AG09309 (cell line): ENCODE measurements around the gene DLG3.
A peak's percentile ranks its signal among the peaks of the same experiment; 100 is the strongest.

Experiments used
- DNase-seq: peaks from one replicate; pipeline ENCODE4 v3.0.0-alpha.2; 2010; ENCODE audit warnings: low read depth
- H3K4me3 ChIP-seq: 2 replicates; pipeline ENCODE4 v1.5.1; 2011; ENCODE audit warnings: mild to moderate bottlenecking, low read depth, low read length, moderate library complexity; ENCODE audit not compliant: control insufficient read depth
- TF ChIP-seq, protein P1 (sequence below): IDR thresholded peaks from 2 replicates; pipeline ENCODE4 v1.5.1; 2011; ENCODE audit warnings: mild to moderate bottlenecking, low read depth, low read length, inconsistent platforms; ENCODE audit not compliant: insufficient read depth, control insufficient read depth; ENCODE audit errors: missing control alignments

The DLG3 gene

DNA sequence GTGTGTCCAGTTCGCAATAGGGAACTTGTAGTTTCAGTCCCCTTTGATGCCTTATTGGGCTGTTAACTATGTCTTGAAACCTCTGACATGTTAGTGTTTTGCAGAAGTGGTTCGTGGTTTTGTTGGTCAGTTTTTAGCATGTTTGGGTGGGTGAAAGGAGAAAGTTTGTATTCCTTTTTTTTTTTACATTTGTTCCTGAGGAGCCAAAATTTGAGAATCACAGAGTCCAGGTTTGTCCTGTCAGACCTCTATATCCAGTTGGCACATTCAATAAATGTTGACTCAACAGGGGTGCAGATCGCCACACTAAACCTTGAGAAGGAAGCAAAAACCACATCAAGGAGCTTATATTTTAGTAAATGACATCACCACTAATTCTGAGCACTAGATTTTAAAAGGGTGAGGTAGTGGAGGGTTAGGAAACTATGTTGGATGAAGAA lies 26.2 kb downstream of the DLG3 start:
- TF ChIP-seq, protein P1, sequence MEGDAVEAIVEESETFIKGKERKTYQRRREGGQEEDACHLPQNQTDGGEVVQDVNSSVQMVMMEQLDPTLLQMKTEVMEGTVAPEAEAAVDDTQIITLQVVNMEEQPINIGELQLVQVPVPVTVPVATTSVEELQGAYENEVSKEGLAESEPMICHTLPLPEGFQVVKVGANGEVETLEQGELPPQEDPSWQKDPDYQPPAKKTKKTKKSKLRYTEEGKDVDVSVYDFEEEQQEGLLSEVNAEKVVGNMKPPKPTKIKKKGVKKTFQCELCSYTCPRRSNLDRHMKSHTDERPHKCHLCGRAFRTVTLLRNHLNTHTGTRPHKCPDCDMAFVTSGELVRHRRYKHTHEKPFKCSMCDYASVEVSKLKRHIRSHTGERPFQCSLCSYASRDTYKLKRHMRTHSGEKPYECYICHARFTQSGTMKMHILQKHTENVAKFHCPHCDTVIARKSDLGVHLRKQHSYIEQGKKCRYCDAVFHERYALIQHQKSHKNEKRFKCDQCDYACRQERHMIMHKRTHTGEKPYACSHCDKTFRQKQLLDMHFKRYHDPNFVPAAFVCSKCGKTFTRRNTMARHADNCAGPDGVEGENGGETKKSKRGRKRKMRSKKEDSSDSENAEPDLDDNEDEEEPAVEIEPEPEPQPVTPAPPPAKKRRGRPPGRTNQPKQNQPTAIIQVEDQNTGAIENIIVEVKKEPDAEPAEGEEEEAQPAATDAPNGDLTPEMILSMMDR: no peak
- H3K4me3 ChIP-seq: no peak overlapping the region
- no peak for DNase-seq

DNA sequence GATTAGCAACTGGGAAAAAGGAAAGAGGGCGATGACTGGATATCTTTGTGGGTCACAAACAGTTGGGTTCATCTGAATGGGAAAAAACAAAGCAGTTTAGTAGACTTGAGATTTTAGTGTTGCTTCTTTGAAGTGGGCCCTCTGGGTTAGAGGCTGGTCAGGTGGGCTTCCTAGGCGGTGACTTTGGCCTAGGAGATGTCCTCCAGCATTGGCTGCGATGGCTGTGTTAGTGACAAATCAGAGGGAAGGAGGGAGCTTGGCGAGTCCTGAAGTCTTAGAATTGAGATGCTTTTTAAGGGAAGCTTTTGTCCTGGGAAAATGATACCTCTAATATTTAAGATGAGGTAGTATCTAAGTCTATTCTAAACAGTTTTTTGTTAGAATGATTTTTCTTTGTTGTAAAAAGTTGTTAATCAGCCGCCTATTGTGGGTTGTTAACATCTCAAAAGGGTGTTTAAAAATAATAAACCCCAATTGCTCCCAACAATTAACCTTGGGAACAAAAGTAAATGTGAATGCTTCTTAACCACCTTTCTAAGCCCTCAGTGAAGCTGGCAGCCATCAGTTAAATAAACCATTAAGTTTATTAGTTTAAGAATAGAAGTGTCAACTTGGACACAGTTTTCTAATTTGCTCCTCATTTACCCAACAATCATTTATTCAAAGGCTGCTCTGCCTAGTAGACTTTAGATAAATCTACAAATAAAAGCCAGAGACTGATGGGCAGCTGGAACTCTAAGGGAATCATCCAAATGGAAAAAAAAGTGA lies 31.7 kb downstream of the DLG3 start:
- TF ChIP-seq, protein P1: no peak
- no peak overlapping the region for H3K4me3 ChIP-seq
- DNase-seq: no peak

DNA sequence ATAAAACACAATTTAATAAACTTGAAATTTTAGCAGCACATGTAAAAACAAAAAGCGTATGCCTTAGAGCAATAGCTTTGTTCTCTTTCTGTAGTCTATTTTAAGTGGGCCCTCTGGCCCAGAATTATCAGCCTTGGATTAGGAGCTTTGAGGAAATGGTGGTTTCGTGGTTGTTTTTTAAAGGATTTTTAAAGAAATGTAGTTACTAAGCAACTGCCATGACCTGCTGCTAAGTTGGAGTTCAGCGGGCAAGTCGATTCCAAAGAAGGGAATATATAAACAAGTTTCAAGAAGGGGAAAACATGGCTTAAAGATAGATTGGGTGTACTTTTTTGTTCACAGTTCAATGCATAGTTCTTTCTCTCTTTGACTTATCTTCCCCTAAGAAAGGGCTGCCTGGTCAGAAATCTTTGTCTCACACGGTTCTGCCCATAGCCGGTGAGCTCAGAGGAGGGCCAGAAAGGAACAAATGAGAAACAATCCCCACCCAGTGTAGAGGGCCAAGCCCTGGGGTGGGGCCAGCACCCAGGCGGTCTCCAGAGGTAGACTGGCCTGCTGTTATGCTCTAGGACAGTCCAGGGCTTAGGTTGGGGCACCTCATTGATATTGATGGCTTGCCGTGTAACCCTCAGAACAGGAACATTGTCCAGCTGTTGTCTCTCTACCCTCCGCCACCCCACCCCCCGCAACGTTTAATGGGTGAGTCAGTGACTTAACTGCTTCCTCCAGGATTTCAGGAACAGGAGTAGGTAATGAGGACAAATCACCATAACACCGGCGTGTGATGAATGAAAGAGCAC lies 32.5 kb downstream of the DLG3 start:
- no peak overlapping the region for H3K4me3 ChIP-seq
- no peak for DNase-seq
- TF ChIP-seq, protein P1: no peak

DNA sequence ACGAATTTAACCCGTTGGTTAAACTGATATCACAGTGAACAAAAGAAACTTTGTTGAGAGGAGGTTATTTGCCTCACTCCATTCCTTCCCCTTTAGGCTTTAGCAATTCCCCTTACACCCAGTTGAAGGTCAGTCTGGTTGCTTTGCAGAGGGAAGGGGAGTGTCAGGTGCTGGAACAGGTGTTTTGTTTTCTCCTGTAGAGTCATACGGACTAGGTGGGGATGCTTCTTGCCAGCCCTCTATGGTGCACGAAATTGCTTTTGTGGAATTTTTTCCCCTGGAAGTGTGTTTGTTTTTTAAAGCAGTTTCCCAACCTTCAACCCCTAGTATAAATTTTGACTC lies 33.1 kb downstream of the DLG3 start:
- TF ChIP-seq, protein P1: no peak
- H3K4me3 ChIP-seq: no peak overlapping the region
- no peak for DNase-seq

DNA sequence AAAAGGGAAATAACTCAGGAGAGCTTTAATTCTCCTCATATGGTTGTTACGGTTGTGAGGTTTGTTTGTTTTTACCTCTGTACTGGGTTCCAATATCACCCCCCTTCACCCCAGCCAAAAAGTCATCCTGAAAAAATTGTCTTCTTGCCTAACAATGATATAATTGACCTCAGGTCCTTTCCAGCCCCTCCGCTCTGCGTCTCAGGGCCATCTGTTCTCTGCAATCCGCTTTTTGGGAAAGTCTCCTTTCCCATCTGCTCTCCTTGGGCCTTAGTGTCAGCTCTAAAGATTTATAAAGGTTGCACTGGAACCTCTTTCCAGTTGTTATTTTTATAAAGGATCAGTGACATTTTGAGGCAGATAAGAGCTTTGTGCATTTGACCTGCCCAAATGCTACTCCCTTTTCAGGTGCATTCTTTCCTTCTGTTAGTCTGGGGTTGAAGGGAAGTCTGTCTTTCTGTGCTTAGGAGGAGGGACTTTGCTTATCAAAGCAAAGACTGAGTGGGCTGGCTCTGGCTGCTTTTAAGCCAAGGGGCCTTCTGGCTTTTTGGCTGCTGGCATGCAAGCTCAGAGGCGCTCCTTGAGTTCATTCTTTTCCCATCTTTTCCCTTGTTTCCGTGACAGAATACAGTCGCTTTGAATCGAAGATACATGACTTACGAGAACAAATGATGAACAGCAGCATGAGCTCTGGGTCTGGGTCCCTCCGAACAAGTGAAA lies 34.1 kb downstream of the DLG3 start:
- DNase-seq: no peak
- TF ChIP-seq, protein P1: no peak
- H3K4me3 ChIP-seq: no peak overlapping the region; the same call in none of the 2 replicates

DNA sequence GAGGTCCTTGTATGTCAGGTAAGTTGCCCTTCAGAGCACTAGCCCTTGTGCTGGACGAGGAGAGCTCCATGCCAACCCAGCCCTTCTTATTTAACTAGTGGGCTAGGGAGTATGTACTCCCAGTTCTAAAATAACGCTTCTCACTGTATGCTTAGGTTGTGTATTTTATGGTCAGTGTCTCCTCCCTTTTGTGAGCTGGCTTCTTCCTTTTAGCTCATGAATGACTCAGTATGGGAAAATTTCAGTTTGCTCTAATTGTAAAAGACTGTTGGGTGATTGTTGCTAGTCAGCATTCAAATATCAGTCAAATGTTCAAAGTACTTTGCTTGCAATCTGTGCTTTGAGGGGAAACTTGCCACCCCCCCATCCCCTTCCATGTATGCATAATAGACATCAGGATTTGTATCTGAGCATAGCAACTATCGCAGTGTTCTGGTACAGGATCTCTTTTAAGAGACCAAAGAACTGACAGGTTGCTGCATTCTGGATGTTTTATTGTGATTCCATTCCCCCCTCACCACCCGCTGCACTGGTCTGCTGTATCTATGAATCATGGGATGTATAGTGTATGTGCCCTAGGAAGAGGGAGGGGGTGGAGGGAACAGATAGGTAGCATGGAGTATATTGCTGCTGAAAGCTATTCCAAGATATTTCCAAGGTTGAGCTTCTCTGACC lies 34.7 kb downstream of the DLG3 start:
- TF ChIP-seq, protein P1: no peak
- peak; percentile 44 for DNase-seq
- no peak overlapping the region; the same call in none of the 2 replicates for H3K4me3 ChIP-seq
